SH-SY5Y (cell line): Measurements from ENCODE around the gene ATP6V0D1.

Source experiments
- GATA2 ChIP-seq: IDR thresholded peaks from 2 replicates; pipeline ENCODE4 v1.6.1; 2011; ENCODE audit warnings: mild to moderate bottlenecking, low read depth, low read length
- GATA3 ChIP-seq: IDR thresholded peaks from 2 replicates; pipeline ENCODE4 v1.6.1; 2011; ENCODE audit warnings: low read depth, mild to moderate bottlenecking, low read length, moderate library complexity

DNA sequence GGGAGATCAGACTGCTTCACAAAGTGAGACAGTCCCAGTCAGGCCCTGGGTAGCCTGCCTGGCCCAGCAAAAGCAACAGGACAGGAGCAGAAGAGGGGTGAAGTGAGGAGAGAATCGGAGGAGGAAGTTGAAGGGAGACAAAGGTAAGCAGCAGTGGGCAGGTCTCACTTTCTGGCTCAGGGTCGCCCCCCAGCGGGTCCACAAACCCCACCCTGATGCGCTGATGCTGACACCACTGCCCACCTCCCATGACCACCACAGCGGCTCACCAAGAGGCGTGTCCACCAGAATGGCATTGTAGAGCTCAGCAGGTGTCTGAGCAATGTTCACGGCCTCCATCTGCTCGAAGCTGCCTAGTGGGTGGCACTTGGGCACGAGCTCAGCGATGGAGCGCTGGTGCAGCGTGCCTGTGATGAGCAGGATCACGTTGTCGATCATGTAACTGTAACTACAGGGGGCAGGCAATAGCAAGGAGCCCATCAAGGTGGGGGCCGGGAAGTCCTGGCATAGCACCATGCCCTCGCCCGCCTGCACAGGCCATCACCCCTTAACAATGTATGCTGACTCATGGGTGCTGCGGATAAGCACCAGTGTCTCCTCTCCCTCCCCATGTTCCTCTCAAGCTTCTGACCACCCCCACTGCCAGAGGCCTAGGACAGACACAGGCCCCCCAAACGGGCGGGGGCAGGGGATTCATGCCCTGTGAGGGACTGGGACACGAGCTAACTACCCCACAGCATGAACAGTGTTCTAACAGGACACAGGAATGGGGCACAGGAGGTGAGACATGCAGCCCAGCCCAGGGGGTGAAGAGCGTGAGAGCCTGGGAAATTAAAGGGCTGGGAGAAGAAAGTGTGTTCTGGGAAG, 36.5 kb downstream of the ATP6V0D1 start:
- TF ChIP-seq GATA2 (no peak), GATA3 (no peak)
